ENCODE measurements around the gene ZMYND15.

ZMYND15 gene

DNA sequence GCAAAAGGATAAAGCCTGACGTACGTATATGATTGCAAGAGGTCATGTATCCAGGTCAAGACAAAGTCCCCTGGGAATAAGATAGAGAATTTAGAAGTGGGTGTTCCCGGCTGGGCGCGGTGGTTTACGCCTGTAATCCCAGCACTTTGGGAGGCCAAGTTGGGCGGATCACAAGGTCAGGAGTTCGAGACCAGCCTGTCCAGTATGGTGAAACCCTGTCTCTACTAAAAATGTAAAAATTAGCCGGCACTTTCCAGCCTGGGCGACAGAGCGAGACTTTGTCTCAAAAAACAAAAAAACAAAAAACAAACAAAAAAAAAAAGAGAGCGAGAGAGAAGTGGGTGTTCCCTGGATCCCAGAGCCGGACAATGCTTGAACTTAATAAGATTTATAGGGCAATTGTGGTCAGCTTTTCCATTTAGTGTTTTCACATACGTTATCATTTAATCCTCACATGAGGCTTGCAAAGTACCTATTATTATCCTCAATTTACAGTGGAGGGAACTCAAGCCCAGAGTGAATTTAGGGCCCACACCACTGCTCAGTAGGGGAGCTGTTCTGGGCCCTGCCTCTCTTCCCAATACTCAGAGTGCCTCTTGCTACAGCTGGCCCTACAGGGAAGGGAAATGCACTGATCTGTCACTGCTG is 48.6 kb downstream of the ZMYND15 start:
- no peak for DNase-seq (ENCODE audit: low spot score)

GRCh38 chr17:4788807-4789700 is 49.4 kb downstream of the ZMYND15 start, which contains the start of gene GLTPD2:
Gene GLTPD2 (plus strand): TSS chr17:4788964. CDS start chr17:4789012, 48 bp downstream.
- DNase-seq (ENCODE audit: low spot score): peak; percentile 22

DNA sequence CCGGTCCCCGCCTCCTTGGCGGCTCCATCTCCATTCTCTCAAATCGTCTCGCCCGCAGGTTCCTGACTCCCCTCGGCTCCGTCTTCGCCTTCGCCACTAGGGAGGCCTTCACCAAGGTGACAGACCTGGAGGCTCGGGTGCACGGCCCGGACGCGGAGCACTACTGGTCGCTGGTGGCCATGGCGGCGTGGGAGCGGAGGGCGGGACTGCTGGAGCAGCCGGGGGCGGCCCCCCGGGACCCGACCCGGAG is 50.0 kb downstream of the ZMYND15 start:
- DNase-seq (ENCODE audit: low spot score): no peak

DNA sequence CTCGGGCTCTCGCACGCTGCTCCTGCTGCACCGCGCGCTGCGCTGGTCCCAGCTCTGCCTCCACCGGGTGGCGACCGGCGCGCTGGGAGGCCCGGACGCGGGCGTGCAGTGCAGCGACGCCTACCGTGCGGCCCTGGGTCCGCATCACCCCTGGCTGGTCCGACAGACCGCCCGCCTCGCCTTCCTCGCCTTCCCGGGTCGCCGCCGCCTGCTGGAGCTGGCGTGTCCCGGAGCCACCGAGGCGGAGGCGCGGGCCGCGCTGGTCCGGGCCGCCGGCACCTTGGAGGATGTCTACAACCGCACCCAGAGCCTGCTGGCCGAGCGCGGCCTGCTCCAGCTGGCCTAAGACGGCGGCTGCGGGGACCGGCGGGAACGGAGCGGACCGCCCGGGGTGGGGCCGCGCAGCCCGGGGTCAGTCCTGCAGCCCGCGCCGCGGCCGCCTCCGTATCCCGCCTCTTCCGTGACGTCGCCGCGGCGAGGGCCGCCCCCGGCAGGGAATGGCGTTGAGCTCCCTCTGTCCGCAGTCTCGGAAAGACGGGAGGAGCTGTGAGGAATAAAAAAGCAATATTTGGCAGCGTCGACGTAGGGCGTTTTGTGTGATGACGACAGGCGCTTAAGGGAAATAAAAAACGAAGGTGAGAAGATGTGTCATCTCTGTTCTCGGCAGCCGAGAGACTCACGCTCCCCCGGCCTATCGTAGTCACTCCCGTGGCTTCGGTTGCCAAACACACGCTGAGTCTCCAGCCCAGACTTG is 50.5 kb downstream of the ZMYND15 start:
- peak; percentile 88 for DNase-seq (ENCODE audit: low spot score)

- no peak for DNase-seq (ENCODE audit: low spot score)
Observed at GRCh38 chr17:4790705-4791088, 51.1 kb downstream of the ZMYND15 start.

- no peak for DNase-seq (ENCODE audit: low spot score)
Observed at GRCh38 chr17:4795168-4795567, 55.5 kb downstream of the ZMYND15 start.

All from kidney tubule cell (primary cell).